Dermis blood vessel endothelial cell (primary cell): ENCODE data around the gene GPER1. TPM values are rescaled to one million over a fixed set of nuclear protein-coding genes. Genes with fewer than 3 reads are reported as not detected.
"Not testable (repeated sequence)": the region's sequence is repeated elsewhere in the genome, so short reads cannot be mapped to it uniquely, and the experiment has no call there.

Source experiments
- DNase-seq: peaks from one replicate; pipeline ENCODE4 v3.0.0; 2010
- total RNA-seq: library from RNA; depleted of rRNA; stranded (reverse); fragments of >200 nt; gene quantifications from 2 replicates; pipeline ENCODE4 v1.2.3, GENCODE V29; 2014

GPER1 gene
- total RNA-seq, 1 donor from 2014 or later: 1.0 TPM

- DNase-seq: no peak
These were observed 34.2 kb downstream of the GPER1 start for GRCh38 chr7:1121886-1122831.

- DNase-seq: no peak
These were observed 35.1 kb downstream of the GPER1 start for GRCh38 chr7:1122832-1123501.

GRCh38 chr7:1123715-1124114 lies 35.8 kb downstream of the GPER1 start:
- peak; percentile 93 for DNase-seq

- DNase-seq: no peak
These were observed 36.3 kb downstream of the GPER1 start for GRCh38 chr7:1124164-1124563.

GRCh38 chr7:1124816-1125602 lies 37.1 kb downstream of the GPER1 start:
- DNase-seq: no peak

- no peak for DNase-seq
These were observed 37.7 kb downstream of the GPER1 start for GRCh38 chr7:1125603-1125969.

- DNase-seq: no peak
These were observed 39.1 kb downstream of the GPER1 start for GRCh38 chr7:1127001-1127400.

GRCh38 chr7:1129431-1129830 lies 41.5 kb downstream of the GPER1 start:
- DNase-seq: no peak

GRCh38 chr7:1130021-1130990 lies 42.4 kb downstream of the GPER1 start:
- no peak for DNase-seq

GRCh38 chr7:1131471-1132265 lies 43.8 kb downstream of the GPER1 start:
- DNase-seq: no peak

- no peak for DNase-seq
These were observed 47.0 kb downstream of the GPER1 start for GRCh38 chr7:1134951-1135350.

- DNase-seq: no peak
These were observed 49.1 kb downstream of the GPER1 start for GRCh38 chr7:1136841-1137516.

- DNase-seq: no peak
These were observed 49.7 kb downstream of the GPER1 start for GRCh38 chr7:1137517-1138167.

- DNase-seq: no peak
These were observed 52.7 kb downstream of the GPER1 start for GRCh38 chr7:1140476-1141104.

- no peak for DNase-seq
These were observed 53.7 kb downstream of the GPER1 start for GRCh38 chr7:1141651-1142050.

- no peak for DNase-seq
These were observed 54.2 kb downstream of the GPER1 start for GRCh38 chr7:1142051-1142635.

GRCh38 chr7:1143031-1143430 lies 55.1 kb downstream of the GPER1 start:
- DNase-seq: not testable (repeated sequence)
